H1 (cell line): ENCODE measurements around the gene YY1AP1. TPM values are rescaled to one million over a fixed set of nuclear protein-coding genes. Genes with fewer than 3 reads are reported as not detected.

Experiments
- CTCF ChIA-PET: fragments of 300-600 bp; sonication (Branson Sonifier 250); formaldehyde crosslinking; loops from one replicate; lab custom pipeline; 2021; ENCODE audit not compliant: partially characterized antibody; lab: Charles Lee
- POLR2A ChIA-PET: fragments of 300-600 bp; sonication (Branson Sonifier 250); formaldehyde crosslinking; loops from one replicate; lab custom pipeline; 2021; ENCODE audit warnings: inconsistent platforms; ENCODE audit not compliant: partially characterized antibody; lab: Charles Lee
- DNase-seq, 2 experiments: peaks; one replicate each; pipeline versions ENCODE4 v3.0.0 to v3.0.0-alpha.2; 2010 to 2022; ENCODE audit warnings: low spot score in 2 of 2, low read depth in 1 of 2, mixed read lengths in 1 of 2
- FAIRE-seq: peaks from 2 replicates; lab custom pipeline; 2011; peaks lifted over from hg19 to GRCh38; lab: Jason Lieb, UNC
- H2AFZ ChIP-seq: 2 replicates; pipeline ENCODE4 v1.8.1; 2012; ENCODE audit warnings: low read length, inconsistent platforms
- H2AK5ac ChIP-seq: 2 replicates; pipeline ENCODE4 v1.6.1; 2013; ENCODE audit warnings: low read depth, low read length
- H2BK120ac ChIP-seq: replicated peaks from 2 replicates; pipeline ENCODE3; 2013; ENCODE audit warnings: low read depth, low read length, inconsistent platforms
- H2BK12ac ChIP-seq: 2 replicates; pipeline ENCODE4 v1.6.1; 2013; ENCODE audit warnings: low read depth, low read length
- H2BK15ac ChIP-seq: 2 replicates; pipeline ENCODE4 v1.6.1; 2013; ENCODE audit warnings: low read length
- H2BK20ac ChIP-seq: 2 replicates; pipeline ENCODE4 v1.6.1; 2013; ENCODE audit warnings: low read length
- H2BK5ac ChIP-seq: 2 replicates; pipeline ENCODE4 v1.6.1; 2013; ENCODE audit warnings: low read depth, low read length
- H3K14ac ChIP-seq: 2 replicates; pipeline ENCODE4 v1.6.1; 2013; ENCODE audit warnings: inconsistent platforms; ENCODE audit not compliant: insufficient read length
- H3K18ac ChIP-seq: 2 replicates; pipeline ENCODE4 v1.6.1; 2013; ENCODE audit warnings: low read length; ENCODE audit errors: extremely low read depth
- H3K23ac ChIP-seq: 2 replicates; pipeline ENCODE4 v1.6.1; 2013; ENCODE audit warnings: inconsistent platforms; ENCODE audit not compliant: insufficient read length
- H3K23me2 ChIP-seq: 2 replicates; pipeline ENCODE4 v1.6.1; 2013; ENCODE audit warnings: low read depth, low read length
- H3K27ac ChIP-seq: 2 replicates; pipeline ENCODE4 v1.6.1; 2011; ENCODE audit warnings: low read depth, low read length, inconsistent platforms
- H3K27me3 ChIP-seq, 4 experiments: replicated peaks in 1 of 4; 1 replicate in 1 of 4; 2 replicates in 3 of 4; pipeline versions ENCODE4 v1.6.1 to v1.8.1; 2011 to 2013; ENCODE audit warnings: low read length in 3 of 4, mild to moderate bottlenecking in 3 of 4, inconsistent platforms in 2 of 4, mixed read lengths in 2 of 4, moderate library complexity in 1 of 4; ENCODE audit not compliant: control insufficient read depth in 3 of 4, insufficient read depth in 3 of 4; ENCODE audit errors: extremely low read depth in 1 of 4
- H3K36me3 ChIP-seq, 4 experiments: 2 replicates each; pipeline versions ENCODE4 v1.6.1 to v1.8.1; 2011 to 2013; ENCODE audit warnings: mild to moderate bottlenecking in 4 of 4, low read length in 3 of 4, moderate library complexity in 2 of 4, control low read depth in 1 of 4, inconsistent platforms in 1 of 4; ENCODE audit not compliant: insufficient read depth in 4 of 4, control insufficient read depth in 2 of 4
- H3K4ac ChIP-seq: replicated peaks from 2 replicates; pipeline ENCODE3; 2013; ENCODE audit warnings: low read length, low read depth, mixed read lengths, inconsistent platforms; ENCODE audit not compliant: insufficient read length
- H3K4me1 ChIP-seq, 4 experiments: replicated peaks in 1 of 4; 1 replicate in 1 of 4; 2 replicates in 3 of 4; pipeline versions ENCODE4 v1.6.1 to v1.8.1; 2011 to 2013; ENCODE audit warnings: low read length in 3 of 4, inconsistent platforms in 2 of 4, mixed read lengths in 1 of 4; ENCODE audit not compliant: insufficient read depth in 4 of 4, control insufficient read depth in 3 of 4
- H3K4me2 ChIP-seq, 2 experiments: 2 replicates each; pipeline versions ENCODE4 v1.6.1 to v1.8.1; 2011 to 2013; ENCODE audit warnings: low read depth in 2 of 2, low read length in 2 of 2, control low read depth in 1 of 2, inconsistent platforms in 1 of 2, mild to moderate bottlenecking in 1 of 2; ENCODE audit not compliant: insufficient read depth in 1 of 2
- H3K4me3 ChIP-seq, 4 experiments: fragments of 200-600, 300-600 bp in 1 of 4; sonication (generic), shearing (Covaris generic), sonication (Bioruptor Twin) in 1 of 4; 2 replicates each; pipeline versions ENCODE4 v1.5.1 to v1.8.1; 2011 to 2016; ENCODE audit warnings: low read length in 4 of 4, low read depth in 3 of 4, control low read depth in 2 of 4, inconsistent platforms in 2 of 4, mild to moderate bottlenecking in 2 of 4, mixed read lengths in 1 of 4, moderate library complexity in 1 of 4; ENCODE audit not compliant: insufficient read depth in 2 of 4; ENCODE audit errors: extremely low read depth in 1 of 4
- H3K56ac ChIP-seq: replicated peaks from 2 replicates; pipeline ENCODE3; 2013; ENCODE audit warnings: low read depth, mild to moderate bottlenecking, mixed read lengths, low read length, inconsistent platforms; ENCODE audit not compliant: insufficient read length
- H3K79me1 ChIP-seq: 2 replicates; pipeline ENCODE4 v1.6.1; 2013; ENCODE audit warnings: low read depth, low read length, control low read depth
- H3K79me2 ChIP-seq, 2 experiments: 2 replicates each; pipeline versions ENCODE4 v1.6.1 to v1.8.1; 2012 to 2013; ENCODE audit warnings: low read length in 2 of 2, mild to moderate bottlenecking in 2 of 2, inconsistent platforms in 1 of 2; ENCODE audit not compliant: insufficient read depth in 2 of 2, control insufficient read depth in 1 of 2
- H3K9ac ChIP-seq, 4 experiments: replicated peaks in 1 of 4; 1 replicate in 1 of 4; 2 replicates in 3 of 4; pipeline versions ENCODE4 v1.6.1 to v1.8.1; 2011 to 2013; ENCODE audit warnings: low read depth in 3 of 4, low read length in 3 of 4, control low read depth in 2 of 4, mild to moderate bottlenecking in 2 of 4, moderate library complexity in 2 of 4, inconsistent platforms in 1 of 4; ENCODE audit errors: extremely low read depth in 1 of 4
- H3K9me3 ChIP-seq, 2 experiments: 2 replicates each; pipeline versions ENCODE4 v1.6.1 to v1.8.1; 2012 to 2013; ENCODE audit warnings: mild to moderate bottlenecking in 2 of 2, moderate library complexity in 2 of 2, control low read depth in 1 of 2, inconsistent platforms in 1 of 2, low read depth in 1 of 2, low read length in 1 of 2, mixed read lengths in 1 of 2; ENCODE audit not compliant: insufficient read depth in 2 of 2
- H4K20me1 ChIP-seq, 2 experiments: replicated peaks in 1 of 2; 2 replicates each; pipeline versions ENCODE3 to v1.8.1; 2011 to 2013; ENCODE audit warnings: inconsistent platforms in 2 of 2, low read length in 2 of 2, mild to moderate bottlenecking in 1 of 2; ENCODE audit not compliant: insufficient read depth in 2 of 2, control insufficient read depth in 1 of 2
- H4K5ac ChIP-seq: 2 replicates; pipeline ENCODE4 v1.6.1; 2013; ENCODE audit warnings: low read length, low read depth, mixed read lengths, inconsistent platforms; ENCODE audit not compliant: insufficient read length
- H4K8ac ChIP-seq: 2 replicates; pipeline ENCODE4 v1.8.0; 2013; ENCODE audit warnings: mild to moderate bottlenecking, moderate library complexity, low read length, inconsistent platforms; ENCODE audit not compliant: insufficient read depth; ENCODE audit errors: extremely low read depth
- H4K91ac ChIP-seq: replicated peaks from 2 replicates; pipeline ENCODE3; 2013; ENCODE audit warnings: low read length, mixed read lengths, inconsistent platforms; ENCODE audit not compliant: insufficient read length
- ASH2L ChIP-seq: fragments of 200-600, 300-600 bp; sonication (generic); IDR thresholded peaks from one replicate; pipeline ENCODE4 v1.7.1; 2017; ENCODE audit warnings: low read length
- EZH2 ChIP-seq: fragments of 200-600 bp; sonication (generic); IDR thresholded peaks from 2 replicates; pipeline ENCODE4 v1.7.1; 2012; ENCODE audit warnings: low read depth, mild to moderate bottlenecking, moderate library complexity, low read length, inconsistent platforms; ENCODE audit not compliant: severe bottlenecking
- HDAC6 ChIP-seq: IDR thresholded peaks from one replicate; pipeline ENCODE4 v1.7.1; 2012; ENCODE audit warnings: low read depth, mild to moderate bottlenecking, inconsistent platforms, low read length, moderate library complexity
- KDM4A ChIP-seq: IDR thresholded peaks from one replicate; pipeline ENCODE4 v1.7.1; 2012; ENCODE audit warnings: low read depth, mild to moderate bottlenecking, moderate library complexity, low read length, inconsistent platforms; ENCODE audit not compliant: severe bottlenecking
- NRF1 ChIP-seq: IDR thresholded peaks from 2 replicates; pipeline ENCODE4 v1.6.1; 2011; ENCODE audit warnings: mild to moderate bottlenecking, low read depth, low read length, improper control_type of control experiment
- RBBP5 ChIP-seq: IDR thresholded peaks from 2 replicates; pipeline ENCODE4 v1.7.1; 2012; ENCODE audit warnings: low read depth, mild to moderate bottlenecking, inconsistent platforms, low read length, moderate library complexity, borderline replicate concordance
- SIN3A ChIP-seq, 2 experiments: IDR thresholded peaks in 1 of 2; conservative IDR thresholded peaks in 1 of 2; 2 replicates each; pipeline ENCODE4 v1.6.1; 2011 to 2012; ENCODE audit warnings: low read length in 2 of 2, improper control_type of control experiment in 1 of 2, low read depth in 1 of 2, mild to moderate bottlenecking in 1 of 2
- YY1 ChIP-seq: IDR thresholded peaks from 2 replicates; pipeline ENCODE4 v1.6.1; 2011; ENCODE audit warnings: low read depth, mild to moderate bottlenecking, low read length
- WGBS, 2 experiments: shearing (Covaris generic) in 1 of 2; methylation state at CpG; one replicate each; pipeline versions ENCODE4 v1.1.6 to v1.1.7; 2013 to 2015; ENCODE audit warnings: low lambda C conversion rate in 2 of 2, mixed read lengths in 2 of 2, inconsistent platforms in 1 of 2, low coverage in 1 of 2, missing lambda C conversion rate in 1 of 2; ENCODE audit not compliant: insufficient replicate concordance in 2 of 2, insufficient coverage in 1 of 2, insufficient read length in 1 of 2; ENCODE audit errors: extremely low coverage in 1 of 2, missing lambda C conversion rate in 1 of 2; 5-methylcytosine and 5-hydroxymethylcytosine counted together
- long read RNA-seq, 2 experiments: library from RNA in 1 of 2; library from capped mRNA in 1 of 2; stranded (forward); transcript quantifications; one replicate each; pipeline ENCODE4 v2.0.0, GENCODE V29; 2021; ENCODE audit warnings: inconsistent platforms in 1 of 2
- polyA minus RNA-seq, 3 experiments: library from RNA; depleted of rRNA, polyadenylated mRNA; stranded (reverse); fragments of >200 nt; gene quantifications; 1 replicate in 2 of 3; 2 replicates in 1 of 3; pipeline ENCODE4 v1.2.3, GENCODE V29; 2011
- polyA plus RNA-seq, 7 experiments: library from polyadenylated mRNA; depleted of rRNA in 3 of 7; stranded (reverse) in 5 of 7; unstranded in 2 of 7; fragments of >200 nt in 5 of 7; fragments of 200-250 nt in 2 of 7; gene quantifications; 1 replicate in 5 of 7; 2 replicates in 1 of 7; 4 replicates in 1 of 7; pipeline versions ENCODE4 v1.2.1 to v1.2.3, GENCODE V29; 2011 to 2013; ENCODE audit warnings: missing spikeins in 2 of 7, mixed read lengths in 2 of 7
- total RNA-seq: library from RNA; stranded (reverse); fragmentation: NEBNext Ultra II Directional; extraction: Animal tissue kit (Norgen Biotek cat#: 25700); gene quantifications from 2 replicates; pipeline ENCODE4 v1.2.1, GENCODE V29; 2021

Gene YY1AP1
- total RNA-seq (44.2 and 46.1 TPM in 2 replicates), polyA plus RNA-seq (2011; rRNA removed) (44.8 and 48.6 TPM in 2 replicates), polyA minus RNA-seq (2011; rRNA and poly(A)+ RNA removed) (45.0 and 47.9 TPM in 2 replicates)
- 42.9 TPM for polyA plus RNA-seq (2011; cell fraction: cytosol; rRNA removed)
- 44.7 TPM for polyA plus RNA-seq (2011; cell fraction: nucleus; rRNA removed)
- polyA plus RNA-seq (2012, experiment 1 of 2) = 35.8 to 41.8 TPM (median 37.3 TPM) in 4 replicates
- polyA plus RNA-seq (2012, experiment 2 of 2) = 22.9 TPM
- 37.4 TPM for polyA plus RNA-seq (2013, experiment 1 of 2)
- polyA plus RNA-seq (2013, experiment 2 of 2) = 36.1 TPM
- 27.2 TPM for polyA minus RNA-seq (2011; cell fraction: cytosol; rRNA and poly(A)+ RNA removed)
- polyA minus RNA-seq (2011; cell fraction: nucleus; rRNA and poly(A)+ RNA removed) = 25.4 TPM
- long read RNA-seq, experiment 1, partial matches to known transcripts = 4 of 21 reads
- long read RNA-seq, experiment 1, other reads (novel, unspliced or antisense) = 10 of 21 reads
- long read RNA-seq, experiment 2, partial matches to known transcripts = 2 of 15 reads
- long read RNA-seq, experiment 2, other reads (novel, unspliced or antisense) = 8 of 15 reads

GRCh38 chr1:155688324-155689080 lies at the start of gene YY1AP1:
YY1AP1 (minus strand) TSS chr1:155688774; CDS start chr1:155680436, 8,338 bp downstream.
- H3K9me3 ChIP-seq = peaks cover 3% of the 10 kb centered on the region in 2 experiments; a peak in 3 of 4 replicates
- ChIA-PET CTCF (no interaction called here), POLR2A (interaction anchor here (0.7 kb wide), 1 partner anchor 65 kb away, joined by 3 read pairs; no protein-coding TSS in a partner anchor)
- H3K79me2 ChIP-seq = peaks cover 5 to 83% of the 10 kb centered on the region in 2 experiments
- peaks cover 0 to 1% of the 10 kb centered on the region in 2 experiments for H4K20me1 ChIP-seq
- no peak within 1 kb of the TSS for H3K14ac ChIP-seq
- peak within 1 kb of the TSS; percentile 85 to 97 (median 93) for H3K4me3 ChIP-seq
- H3K23me2 ChIP-seq = peaks cover 4% of the 10 kb centered on the region; the same call in 1 of the 2 replicates
- H2BK120ac ChIP-seq = peak within 1 kb of the TSS; percentile 99
- H4K8ac ChIP-seq = peak within 1 kb of the TSS; percentile 93
- H2AK5ac ChIP-seq = no peak within 1 kb of the TSS; the same call in 1 of the 2 replicates
- peak within 1 kb of the TSS; percentile 100 for H2BK5ac ChIP-seq
- H3K23ac ChIP-seq = no peak within 1 kb of the TSS
- peak within 1 kb of the TSS; percentile 77 to 80 for H3K4me2 ChIP-seq
- peaks cover 5% of the 10 kb centered on the region for H3K79me1 ChIP-seq
- FAIRE-seq (no peak), DNase-seq (peak; percentile 7 to 92)
- H3K18ac ChIP-seq = peak within 1 kb of the TSS; percentile 97
- WGBS, 2 experiments = 0% methylated on average over 36 of the region's 81 CpGs; no CpG with 5 or more reads in 1 of the 2 experiments
- peaks cover 0 to 27% (median 8%) of the 10 kb centered on the region in 4 experiments; a peak in 3 of 8 replicates for H3K36me3 ChIP-seq
- H2BK20ac ChIP-seq = peak within 1 kb of the TSS; percentile 48; the same call in 1 of the 2 replicates
- H3K56ac ChIP-seq = peak within 1 kb of the TSS; percentile 73
- peak within 1 kb of the TSS; percentile 95; the same call in 1 of the 2 replicates for H2BK15ac ChIP-seq
- H3K27me3 ChIP-seq = no peaks in the 10 kb centered on the region
- peaks cover 0 to 3% (median 1%) of the 10 kb centered on the region in 4 experiments; a peak in 2 of 7 replicates for H3K4me1 ChIP-seq
- peak within 1 kb of the TSS; percentile 99 for H4K5ac ChIP-seq
- H3K4ac ChIP-seq = peak within 1 kb of the TSS; percentile 97
- H2BK12ac ChIP-seq = peak within 1 kb of the TSS; percentile 87; the same call in 1 of the 2 replicates
- H4K91ac ChIP-seq = peak within 1 kb of the TSS; percentile 98
- peak within 1 kb of the TSS; percentile 99 for H3K27ac ChIP-seq
- peak within 1 kb of the TSS; percentile 92; the same call in 1 of the 2 replicates for H2AFZ ChIP-seq
- peak within 1 kb of the TSS; percentile 86 to 98 (median 94) for H3K9ac ChIP-seq
- peak; percentile 28; the same call in 1 of the 2 replicates for TF ChIP-seq NRF1
- TF ChIP-seq YY1 = peak; percentile 94
- 0 out of 4 replicates have a peak, but pooled peaks of 1 of the 2 experiments have one; percentile 22 for TF ChIP-seq SIN3A (conservative IDR thresholded peaks at IDR 0.05 in 1 of 2, IDR thresholded peaks at IDR 0.05 in 1 of 2; ENCODE audit: low read depth in 1 of 2, low read length in 2 of 2)
- no peak for TF ChIP-seq EZH2
- peak; percentile 85 for TF ChIP-seq KDM4A
- peak; percentile 87 for TF ChIP-seq ASH2L
- peak; percentile 95 for TF ChIP-seq RBBP5
- no peak for TF ChIP-seq HDAC6
